IMR-90 (cell line): ENCODE results near the gene FBXL13.

ENCODE experiments used
- CEBPB ChIP-seq: IDR thresholded peaks from 2 replicates; pipeline ENCODE4 v1.6.1; 2012; ENCODE audit warnings: low read depth, low read length, improper control_type of control experiment
- CHD1 ChIP-seq: IDR thresholded peaks from 2 replicates; pipeline ENCODE4 v1.6.1; 2012; ENCODE audit warnings: low read depth, low read length, improper control_type of control experiment
- CTCF ChIP-seq: conservative IDR thresholded peaks from 2 replicates; pipeline ENCODE4 v1.5.1; 2012; ENCODE audit warnings: mild to moderate bottlenecking, low read depth, low read length, improper control_type of control experiment
- MAFK ChIP-seq: IDR thresholded peaks from 2 replicates; pipeline ENCODE4 v1.6.1; 2012; ENCODE audit warnings: low read depth, low read length, improper control_type of control experiment
- MAZ ChIP-seq: IDR thresholded peaks from 2 replicates; pipeline ENCODE4 v1.6.1; 2012; ENCODE audit warnings: low read depth, mild to moderate bottlenecking, low read length, improper control_type of control experiment, moderate library complexity, borderline replicate concordance
- MXI1 ChIP-seq: IDR thresholded peaks from 2 replicates; pipeline ENCODE4 v1.6.1; 2012; ENCODE audit warnings: low read depth, mild to moderate bottlenecking, low read length, moderate library complexity, borderline replicate concordance
- NFE2L2 ChIP-seq: fragments of 150-350 bp; IDR thresholded peaks from 2 replicates; pipeline ENCODE4 v1.6.1; 2016; ENCODE audit warnings: low read depth, mild to moderate bottlenecking, low read length
- POLR2A ChIP-seq: IDR thresholded peaks from 2 replicates; pipeline ENCODE4 v1.6.1; 2012; ENCODE audit warnings: mild to moderate bottlenecking, low read depth, low read length
- RAD21 ChIP-seq: IDR thresholded peaks from 2 replicates; pipeline ENCODE4 v1.6.1; 2012; ENCODE audit warnings: low read length, improper control_type of control experiment
- RFX5 ChIP-seq: IDR thresholded peaks from 2 replicates; pipeline ENCODE4 v1.8.0; 2012; ENCODE audit warnings: low read depth, mild to moderate bottlenecking, low read length, moderate library complexity
- SMC3 ChIP-seq: fragments of 150-350 bp; IDR thresholded peaks from 2 replicates; pipeline ENCODE4 v1.6.1; 2016; ENCODE audit warnings: low read depth, mild to moderate bottlenecking, antibody characterized with exemption, low read length, moderate library complexity

- no peak for TF ChIP-seq MAFK
- TF ChIP-seq CEBPB: no peak
- TF ChIP-seq MAZ: no peak
- no peak for TF ChIP-seq CTCF
- no peak for TF ChIP-seq MXI1
- no peak for TF ChIP-seq CHD1
- no peak for TF ChIP-seq POLR2A
- TF ChIP-seq RFX5: no peak
- TF ChIP-seq SMC3: no peak
- no peak for TF ChIP-seq RAD21
- TF ChIP-seq NFE2L2: no peak
Observed at GRCh38 chr7:102841290-102841689, 233.3 kb downstream of the FBXL13 start.
